PC-3 (cell line): ENCODE measurements around the gene OPA3. TPM values are rescaled to one million over a fixed set of nuclear protein-coding genes. Genes with fewer than 3 reads are reported as not detected.

Experiments
- ATAC-seq: fragments of 200-7000 bp; cut with Tn5 transposase; 2 replicates; pipeline ENCODE4 v1.9.1; 2020; ENCODE audit warnings: mild to moderate bottlenecking, moderate library complexity
- BruUV-seq: library from RNA; stranded (reverse); fragments of 400-500 nt; replicated peaks from 2 replicates; lab custom pipeline; 2021; lab: Mats Ljungman, UMichigan
- CTCF ChIA-PET: fragments of 300-600 bp; sonication (Branson Sonifier 250); formaldehyde crosslinking; loops from one replicate; lab custom pipeline; 2022; ENCODE audit warnings: antibody characterized with exemption; lab: Charles Lee
- POLR2A ChIA-PET: fragments of 300-600 bp; sonication (Branson Sonifier 250); formaldehyde crosslinking; loops from one replicate; lab custom pipeline; 2022; ENCODE audit warnings: antibody characterized with exemption; ENCODE audit not compliant: unreplicated experiment; lab: Charles Lee
- DNase-seq: peaks from one replicate; pipeline ENCODE4 v3.0.0-alpha.2; 2015
- H2AFZ ChIP-seq: fragments of 300-600 bp; sonication (generic); 2 replicates; pipeline ENCODE4 v1.6.0; 2016; ENCODE audit warnings: antibody characterized with exemption, low read length
- H3F3A ChIP-seq: fragments of 300-600 bp; sonication (generic); one replicate; pipeline ENCODE4 v1.6.0; 2017; ENCODE audit warnings: antibody characterized with exemption, low read length, control low read depth, mild to moderate bottlenecking; ENCODE audit not compliant: unreplicated experiment
- H3K27ac ChIP-seq: fragments of 300-600 bp; sonication (generic); 2 replicates; pipeline ENCODE4 v1.5.1; 2016; ENCODE audit warnings: mild to moderate bottlenecking, low read length
- H3K27me3 ChIP-seq: fragments of 300-600 bp; sonication (generic); 2 replicates; pipeline ENCODE4 v1.6.1; 2016; ENCODE audit warnings: low read length, mixed read lengths
- H3K36me3 ChIP-seq: fragments of 300-600 bp; sonication (generic); 2 replicates; pipeline ENCODE4 v1.6.1; 2016; ENCODE audit warnings: low read depth, mixed run types, low read length, mixed read lengths
- H3K4me1 ChIP-seq: fragments of 300-600 bp; sonication (generic); 2 replicates; pipeline ENCODE4 v1.5.1; 2016; ENCODE audit warnings: low read length; ENCODE audit not compliant: insufficient read depth
- H3K4me2 ChIP-seq: fragments of 300-600 bp; sonication (generic); 2 replicates; pipeline ENCODE4 v1.6.0; 2016; ENCODE audit warnings: low read length
- H3K4me3 ChIP-seq: fragments of 300-600 bp; sonication (generic); 2 replicates; pipeline ENCODE4 v1.5.1; 2016; ENCODE audit warnings: mild to moderate bottlenecking, low read length, mixed read lengths
- H3K79me2 ChIP-seq: fragments of 300-600 bp; sonication (generic); 2 replicates; pipeline ENCODE4 v1.6.1; 2017; ENCODE audit warnings: low read length, mixed read lengths
- H3K9ac ChIP-seq: fragments of 300-600 bp; sonication (generic); 2 replicates; pipeline ENCODE4 v1.6.0; 2016; ENCODE audit warnings: mild to moderate bottlenecking, low read length
- H3K9me2 ChIP-seq: fragments of 300-600 bp; sonication (generic); replicated peaks from 2 replicates; pipeline ENCODE4 v1.6.1; 2016; ENCODE audit warnings: mixed run types, low read length, mixed read lengths
- H3K9me3 ChIP-seq: fragments of 300-600 bp; sonication (generic); 2 replicates; pipeline ENCODE4 v1.6.1; 2016; ENCODE audit warnings: low read length, mixed read lengths
- H4K20me1 ChIP-seq: fragments of 300-600 bp; sonication (generic); 2 replicates; pipeline ENCODE4 v1.6.1; 2016; ENCODE audit warnings: low read length, mixed read lengths
- CTCF ChIP-seq: fragments of 300-600 bp; sonication (generic); conservative IDR thresholded peaks from 2 replicates; pipeline ENCODE4 v1.5.1; 2017; ENCODE audit warnings: antibody characterized with exemption, low read depth, mild to moderate bottlenecking, low read length
- EZH2 ChIP-seq: fragments of 300-600 bp; sonication (generic); IDR thresholded peaks from one replicate; pipeline ENCODE4 v1.6.1; 2017; ENCODE audit warnings: antibody characterized with exemption, mild to moderate bottlenecking, low read length; ENCODE audit not compliant: unreplicated experiment
- EZH2phosphoT487 ChIP-seq: fragments of 300-600 bp; sonication (generic); IDR thresholded peaks from 2 replicates; pipeline ENCODE4 v1.6.1; 2018; ENCODE audit warnings: mild to moderate bottlenecking, antibody characterized with exemption, low read length, borderline replicate concordance
- intact Hi-C: fragments of 100-400 bp; cut with micrococcal nuclease; formaldehyde crosslinking; loops from 2 replicates; pipeline ENCODE4 v1.9.0; 2023
- total RNA-seq: library from RNA; depleted of rRNA; stranded (reverse); fragments of >200 nt; gene quantifications from 2 replicates; pipeline ENCODE4 v1.2.3, GENCODE V29; 2014

The OPA3 gene
- total RNA-seq, 1 experiment from 2014 or later, result 9.4 TPM

- no peaks in the 10 kb centered on the region for H3K4me1 ChIP-seq
- H3K4me3 ChIP-seq, result no peak overlapping the region
- H3K9ac ChIP-seq, result no peak overlapping the region
- BruUV-seq, result no TSS peak
- intact Hi-C loops, result no loop called here
- H3K4me2 ChIP-seq, result no peak overlapping the region
- no peak overlapping the region for H2AFZ ChIP-seq
- no peaks in the 10 kb centered on the region for H3F3A ChIP-seq
- peaks cover 9% of the 10 kb centered on the region; the same call in 1 of the 2 replicates for H3K79me2 ChIP-seq
- no peak overlapping the region for H3K27ac ChIP-seq
- ATAC-seq, result no peak
- TF ChIP-seq EZH2, result no peak
- no peak for TF ChIP-seq CTCF
- no peak for TF ChIP-seq EZH2phosphoT487
- POLR2A ChIA-PET, result no interaction called here
- no peaks in the 10 kb centered on the region for H3K9me2 ChIP-seq
- DNase-seq, result no peak
- no peaks in the 10 kb centered on the region for H3K9me3 ChIP-seq
- H3K36me3 ChIP-seq, result no peaks in the 10 kb centered on the region
- H3K27me3 ChIP-seq, result no peaks in the 10 kb centered on the region
- H4K20me1 ChIP-seq, result no peaks in the 10 kb centered on the region
- CTCF ChIA-PET, result no interaction called here
These were observed 27.8 kb downstream of the OPA3 start for GRCh38 chr19:45556835-45557234.

GRCh38 chr19:45554481-45554880 is 30.1 kb downstream of the OPA3 start:
- CTCF ChIA-PET, result no interaction called here
- POLR2A ChIA-PET, result no interaction called here
- no peak for ATAC-seq

More at GRCh38 chr19:45554481-45554880, 30.1 kb downstream of the OPA3 start:
- no peaks in the 10 kb centered on the region for H3K4me1 ChIP-seq
- no peak overlapping the region for H3K4me2 ChIP-seq
- H3K9ac ChIP-seq, result no peak overlapping the region
- peaks cover 3% of the 10 kb centered on the region; the same call in 1 of the 2 replicates for H3K79me2 ChIP-seq
- no peak for DNase-seq
- no peak overlapping the region for H3K27ac ChIP-seq
- no peak overlapping the region for H2AFZ ChIP-seq
- no TSS peak for BruUV-seq
- no peaks in the 10 kb centered on the region for H3K9me2 ChIP-seq
- H3K4me3 ChIP-seq, result no peak overlapping the region
- TF ChIP-seq EZH2, result no peak
- TF ChIP-seq EZH2phosphoT487, result no peak
- TF ChIP-seq CTCF, result no peak
- no peaks in the 10 kb centered on the region for H3F3A ChIP-seq
- no peaks in the 10 kb centered on the region for H3K27me3 ChIP-seq
- no peaks in the 10 kb centered on the region for H3K9me3 ChIP-seq
- no peaks in the 10 kb centered on the region for H4K20me1 ChIP-seq
- no peaks in the 10 kb centered on the region for H3K36me3 ChIP-seq
- intact Hi-C loops, result no loop called here
